Activated T-helper 2 cell treated with anti-CD3 and anti-CD28 coated beads, Interferon-gamma antibody, Interleukin-2, Interleukin-4, amounts not matched to agents 10 μg/mL and 5 μg/mL and 100 μg/mL, durations not matched to agents 14 hours and 24 hours and 36 hours (primary cell): ENCODE results near the gene RUFY3. TPM values are rescaled to one million over a fixed set of nuclear protein-coding genes. Genes with fewer than 3 reads are reported as not detected.
"Not testable (repeated sequence)": the region's sequence is repeated elsewhere in the genome, so short reads cannot be mapped to it uniquely, and the experiment has no call there.

Source experiments
- DNase-seq: peaks from one replicate; pipeline ENCODE4 v3.0.0; 2021; ENCODE audit warnings: low spot score
- H3K27ac Mint-ChIP-seq: one replicate; pipeline ENCODE4 v1.8.0; 2021; ENCODE audit warnings: mixed read lengths
- H3K27me3 Mint-ChIP-seq: one replicate; pipeline ENCODE4 v1.8.0; 2021; ENCODE audit warnings: low read depth, mixed read lengths
- H3K36me3 Mint-ChIP-seq: one replicate; pipeline ENCODE4 v1.8.0; 2021; ENCODE audit warnings: low read depth, mixed read lengths
- H3K4me1 Mint-ChIP-seq: one replicate; pipeline ENCODE4 v1.8.0; 2021; ENCODE audit warnings: low read depth, mixed read lengths
- H3K4me3 Mint-ChIP-seq: one replicate; pipeline ENCODE4 v1.8.0; 2021; ENCODE audit warnings: low read depth, mild to moderate bottlenecking, moderate library complexity, mixed read lengths
- H3K9me3 Mint-ChIP-seq: one replicate; pipeline ENCODE4 v1.8.0; 2021; ENCODE audit warnings: mixed read lengths
- intact Hi-C: fragments of 100-400 bp; cut with micrococcal nuclease; formaldehyde crosslinking; loops from one replicate; pipeline ENCODE4 v1.15.1; 2023
- total RNA-seq: library from RNA; stranded (reverse); gene quantifications from 2 replicates; pipeline ENCODE4 v1.2.3, GENCODE V29; 2022

Gene RUFY3
- total RNA-seq, 1 donor from 2014 or later: 20.5 TPM

DNA sequence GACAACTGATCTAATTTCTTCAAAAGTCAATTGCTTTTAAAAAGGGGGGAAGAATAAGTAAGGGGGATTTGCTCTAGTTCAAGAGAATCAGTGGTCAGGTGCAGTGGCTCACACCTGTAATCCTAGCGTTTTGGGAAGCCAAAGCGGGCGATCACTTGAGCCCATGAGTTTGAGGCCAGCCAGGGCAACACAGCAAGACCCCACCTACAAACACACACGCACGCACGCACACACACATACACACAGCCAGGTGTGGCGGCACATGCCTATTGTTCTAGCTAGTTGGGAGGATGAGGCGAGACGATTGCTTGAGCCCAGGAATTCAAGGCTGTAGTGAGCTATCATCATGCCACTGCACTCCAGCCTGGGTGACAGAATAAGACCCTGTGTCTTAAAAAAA lies 108.3 kb downstream of the RUFY3 start:
- no peak for DNase-seq
- no peak overlapping the region for H3K27ac Mint-ChIP-seq
- H3K9me3 Mint-ChIP-seq: no peaks in the 10 kb centered on the region
- intact Hi-C loops: no loop called here
- H3K4me3 Mint-ChIP-seq: no peak overlapping the region
- peaks cover 8% of the 10 kb centered on the region for H3K4me1 Mint-ChIP-seq
- H3K27me3 Mint-ChIP-seq: no peaks in the 10 kb centered on the region
- H3K36me3 Mint-ChIP-seq: peaks cover 84% of the 10 kb centered on the region

DNA sequence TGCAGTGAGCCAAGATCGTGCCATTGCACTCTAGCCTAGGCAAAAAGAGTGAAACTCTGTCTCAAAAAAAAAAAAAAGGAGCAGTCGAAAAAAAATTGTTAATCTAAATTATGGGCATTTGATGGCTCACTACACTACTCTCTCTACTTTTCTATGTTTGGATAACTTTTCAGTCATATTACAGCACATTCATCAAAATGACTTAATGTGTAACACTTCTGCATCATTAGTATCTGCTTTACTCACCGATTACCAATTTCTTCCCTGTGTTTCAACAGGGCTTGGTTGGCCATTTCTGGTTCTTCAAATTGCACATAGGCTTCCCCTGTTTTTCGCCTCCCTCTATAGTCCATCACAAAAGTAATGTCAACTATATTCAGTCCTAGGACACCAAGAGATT lies 109.5 kb downstream of the RUFY3 start:
- peaks cover 80% of the 10 kb centered on the region for H3K36me3 Mint-ChIP-seq
- peaks cover 13% of the 10 kb centered on the region for H3K4me1 Mint-ChIP-seq
- no peak for DNase-seq
- H3K27me3 Mint-ChIP-seq: no peaks in the 10 kb centered on the region
- no peak overlapping the region for H3K27ac Mint-ChIP-seq
- intact Hi-C loops: no loop called here
- H3K9me3 Mint-ChIP-seq: no peaks in the 10 kb centered on the region
- no peak overlapping the region for H3K4me3 Mint-ChIP-seq

DNA sequence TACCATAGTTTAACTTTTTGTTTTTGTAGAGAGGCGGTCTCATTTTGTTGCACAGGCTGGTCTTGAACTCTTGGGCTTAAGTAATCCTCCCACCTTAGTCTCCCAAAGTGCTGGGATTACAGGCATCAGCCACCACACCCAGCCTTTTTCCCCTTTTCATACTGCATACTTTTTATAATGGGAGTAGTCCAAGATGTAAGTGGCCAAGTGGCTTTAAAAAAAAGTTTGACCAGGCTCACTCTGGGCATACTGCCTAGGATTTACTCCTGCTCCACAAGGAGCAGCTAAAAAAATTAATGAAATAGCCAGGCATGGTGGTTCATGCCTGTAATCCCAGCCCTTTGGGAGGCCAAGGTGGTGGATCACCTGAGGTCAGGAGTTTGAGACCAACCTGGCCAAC lies 111.9 kb downstream of the RUFY3 start:
- Mint-ChIP-seq H3K27ac (no peak overlapping the region), H3K9me3 (no peaks in the 10 kb centered on the region), H3K4me1 (peaks cover 23% of the 10 kb centered on the region), H3K4me3 (no peak overlapping the region), H3K36me3 (peaks cover 72% of the 10 kb centered on the region), H3K27me3 (no peaks in the 10 kb centered on the region)
- intact Hi-C loops: no loop called here
- DNase-seq: no peak

DNA sequence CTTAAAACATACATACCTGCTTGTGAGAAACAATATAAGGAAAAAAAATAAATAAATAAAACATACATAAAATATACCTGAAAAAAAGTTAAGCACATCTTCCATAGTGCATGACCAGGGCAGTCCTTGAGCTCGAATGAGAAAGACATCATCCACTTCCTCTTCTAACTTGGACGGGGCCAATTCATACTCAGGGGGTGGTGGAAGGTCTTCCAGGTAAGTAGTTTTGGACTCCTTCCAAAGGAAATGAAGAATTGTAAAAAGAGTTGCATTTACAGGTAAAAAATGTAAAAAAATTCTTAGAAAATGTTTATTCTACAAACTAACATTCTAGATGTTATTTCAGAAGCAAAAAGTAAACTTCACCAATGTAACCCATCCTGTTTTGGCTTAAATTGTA lies 114.3 kb downstream of the RUFY3 start:
- no peak for DNase-seq
- intact Hi-C loops: loop anchor here (5.0 kb wide), 1 partner anchor 99 kb away; no protein-coding TSS in a partner anchor
- H3K4me3 Mint-ChIP-seq: peak overlapping the region; percentile 92
- peaks cover 58% of the 10 kb centered on the region for H3K36me3 Mint-ChIP-seq
- H3K4me1 Mint-ChIP-seq: peaks cover 27% of the 10 kb centered on the region
- H3K27ac Mint-ChIP-seq: no peak overlapping the region
- no peaks in the 10 kb centered on the region for H3K27me3 Mint-ChIP-seq
- H3K9me3 Mint-ChIP-seq: no peaks in the 10 kb centered on the region

DNA sequence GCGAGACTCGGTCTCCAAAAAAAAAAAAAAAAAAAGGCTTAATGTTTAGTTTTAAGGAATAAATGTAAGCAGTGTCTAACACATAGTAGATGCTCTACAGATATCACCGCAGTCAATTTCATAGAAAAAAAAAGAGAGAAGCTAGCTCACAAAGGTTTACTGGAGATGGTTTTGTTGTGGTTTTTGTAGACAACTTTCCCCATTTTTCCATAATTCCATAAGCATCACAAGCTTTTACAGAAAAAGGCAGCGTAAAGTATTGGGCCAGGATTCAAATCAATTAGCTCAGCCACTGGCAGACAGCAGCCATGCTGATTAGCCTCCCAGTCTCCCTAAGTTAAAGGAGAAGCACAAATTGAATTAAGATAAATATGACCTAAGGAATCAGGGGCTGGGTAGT lies 116.4 kb downstream of the RUFY3 start:
- Mint-ChIP-seq H3K27ac (peak overlapping the region; percentile 96), H3K4me3 (peak overlapping the region; percentile 92), H3K9me3 (no peaks in the 10 kb centered on the region), H3K36me3 (peaks cover 40% of the 10 kb centered on the region), H3K4me1 (peaks cover 41% of the 10 kb centered on the region), H3K27me3 (no peaks in the 10 kb centered on the region)
- DNase-seq: no peak
- intact Hi-C loops: loop anchor here (2.0 to 5.0 kb wide), 2 partner anchors 101 to 133 kb away; no protein-coding TSS in a partner anchor

DNA sequence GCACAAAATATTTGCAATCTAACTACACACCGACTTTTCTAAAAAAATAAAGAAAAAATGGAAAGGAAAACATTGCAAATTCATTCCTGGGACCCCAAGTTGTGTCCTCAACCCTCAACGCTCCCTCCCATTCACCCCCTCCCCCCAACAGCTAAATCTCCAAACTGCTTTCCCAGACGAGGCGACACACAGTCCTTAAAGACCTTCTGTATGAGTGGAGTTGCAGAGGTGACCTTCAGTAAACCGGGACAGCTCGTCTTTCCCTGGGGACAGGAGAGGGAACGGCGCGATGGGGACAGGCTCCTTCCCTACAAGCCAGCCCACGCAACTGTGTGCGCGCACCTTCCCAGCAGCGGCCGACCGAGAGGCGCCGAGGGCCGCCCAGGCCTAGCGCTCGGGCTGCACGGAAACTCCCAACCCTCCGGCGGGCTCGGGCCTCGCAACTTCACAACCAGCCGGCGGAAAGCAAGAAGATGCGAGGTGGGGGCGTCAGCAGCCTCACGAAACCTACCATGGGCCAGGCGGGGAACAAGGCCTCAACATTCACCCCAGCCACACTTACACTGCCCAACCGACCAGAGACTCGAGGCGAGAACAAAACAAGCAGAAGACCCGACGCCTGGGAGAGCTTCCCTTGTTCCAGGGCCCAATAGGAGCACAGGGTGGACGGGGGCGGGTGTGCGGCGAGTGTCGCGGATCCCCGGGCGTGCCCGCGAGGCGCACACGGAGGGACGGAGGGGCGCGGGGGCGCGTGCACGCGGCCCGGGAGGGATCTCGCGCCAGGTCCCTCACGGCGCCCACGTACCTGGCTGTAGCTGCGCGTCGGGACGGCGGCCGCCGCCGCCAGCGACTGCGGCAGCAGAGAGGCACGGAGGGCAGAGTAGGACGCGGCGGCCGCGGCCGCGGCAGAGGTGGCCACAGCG lies 117.2 kb downstream of the RUFY3 start:
- peaks cover 33% of the 10 kb centered on the region for H3K36me3 Mint-ChIP-seq
- intact Hi-C loops: loop anchor here (1.0 to 5.0 kb wide), 6 partner anchors 38 to 154 kb away; partner anchors contain the start of genes DCK, MOB1B and UTP3
- peaks cover 43% of the 10 kb centered on the region for H3K4me1 Mint-ChIP-seq
- H3K27me3 Mint-ChIP-seq: no peaks in the 10 kb centered on the region
- peak overlapping the region; percentile 92 for H3K4me3 Mint-ChIP-seq
- H3K27ac Mint-ChIP-seq: peak overlapping the region; percentile 96
- no peaks in the 10 kb centered on the region for H3K9me3 Mint-ChIP-seq
- DNase-seq: peak; percentile 58

DNA sequence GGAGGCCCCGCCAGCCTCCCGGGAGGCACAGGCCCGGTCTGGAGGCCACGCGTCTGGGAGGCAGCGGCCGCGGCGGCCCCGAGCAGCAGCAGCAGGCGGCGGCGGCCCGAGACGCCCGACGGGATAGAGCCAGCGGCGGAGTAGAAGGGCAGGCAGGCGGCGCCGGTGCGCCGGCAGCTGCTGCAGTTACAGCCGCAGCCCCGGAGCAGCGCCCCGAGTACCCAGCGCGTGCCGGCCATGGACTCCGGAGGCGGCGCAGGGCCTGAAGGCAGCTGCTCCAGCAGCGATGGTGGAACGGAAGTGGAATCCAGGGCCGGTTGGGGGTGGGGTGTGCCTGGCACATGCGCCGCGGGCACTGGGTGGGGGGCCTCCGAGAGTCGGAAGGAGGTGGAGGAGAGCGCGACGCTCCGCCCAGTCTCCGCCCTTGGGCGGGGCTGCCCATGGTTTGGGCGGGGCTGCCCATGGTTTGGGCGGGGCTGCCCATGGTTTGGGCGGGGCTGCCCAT lies 117.9 kb downstream of the RUFY3 start, which contains the start of gene GRSF1:
GRSF1 (minus strand) TSS at position 302 of the 505 bp plus-strand sequence; CDS start at position 239, 63 bp downstream.
- peak; percentile 91 for DNase-seq
- Mint-ChIP-seq H3K27ac (peak within 1 kb of the TSS; percentile 96), H3K9me3 (no peaks in the 10 kb centered on the region), H3K4me1 (peaks cover 45% of the 10 kb centered on the region), H3K27me3 (no peaks in the 10 kb centered on the region), H3K36me3 (peaks cover 26% of the 10 kb centered on the region), H3K4me3 (peak within 1 kb of the TSS; percentile 92)
- intact Hi-C loops: loop anchor here (1.0 to 5.0 kb wide), 6 partner anchors 38 to 154 kb away; partner anchors contain the start of genes DCK, MOB1B and UTP3

DNA sequence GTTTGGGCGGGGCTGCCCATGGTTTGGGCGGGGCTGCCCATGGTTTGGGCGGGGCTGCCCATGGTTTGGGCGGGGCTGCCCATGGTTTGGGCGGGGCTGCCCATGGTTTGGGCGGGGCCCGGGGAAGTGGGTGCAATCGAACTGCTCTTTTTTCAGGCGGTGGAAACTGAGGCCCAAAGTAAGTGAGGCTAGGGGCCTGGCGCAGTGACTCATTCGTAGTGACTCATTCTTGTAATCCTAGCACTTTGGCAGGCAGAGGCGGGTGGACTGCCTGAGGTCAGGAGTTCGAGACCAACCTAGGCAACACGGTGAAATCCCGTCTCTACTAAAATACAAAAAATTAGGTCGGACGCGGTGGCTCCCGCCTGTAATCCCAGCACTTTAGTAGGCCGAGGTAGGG lies 118.4 kb downstream of the RUFY3 start:
- intact Hi-C loops, H3K27me3 Mint-ChIP-seq, DNase-seq, H3K9me3 Mint-ChIP-seq: not testable (repeated sequence)
- Mint-ChIP-seq H3K4me1 (peaks cover 43% of the 10 kb centered on the region), H3K27ac (peak overlapping the region; percentile 52), H3K36me3 (peaks cover 21% of the 10 kb centered on the region), H3K4me3 (peak overlapping the region; percentile 49)

DNA sequence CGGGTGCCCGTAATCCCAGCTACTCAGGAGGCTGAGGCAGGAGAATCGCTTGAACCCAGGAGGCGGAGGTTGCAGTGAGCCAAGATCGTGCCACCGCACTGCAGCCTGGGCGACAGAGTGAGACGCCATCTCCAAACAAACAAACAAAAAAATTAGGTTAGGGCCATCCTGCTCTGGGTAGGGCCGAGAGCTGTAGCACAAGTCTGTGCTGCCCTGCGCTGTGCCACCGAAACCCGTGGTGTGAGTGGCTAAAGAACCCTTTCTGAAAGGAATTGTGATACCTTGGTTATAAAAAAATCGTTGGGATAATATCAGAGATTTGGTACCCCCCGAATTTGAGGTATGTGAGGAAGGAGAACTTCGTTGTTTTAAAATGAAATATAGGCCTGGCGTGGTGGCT lies 118.9 kb downstream of the RUFY3 start:
- H3K27ac Mint-ChIP-seq: peak overlapping the region; percentile 52
- H3K9me3 Mint-ChIP-seq, DNase-seq, H3K27me3 Mint-ChIP-seq, H3K4me3 Mint-ChIP-seq, intact Hi-C loops: not testable (repeated sequence)
- peaks cover 43% of the 10 kb centered on the region for H3K4me1 Mint-ChIP-seq
- peaks cover 19% of the 10 kb centered on the region for H3K36me3 Mint-ChIP-seq

DNA sequence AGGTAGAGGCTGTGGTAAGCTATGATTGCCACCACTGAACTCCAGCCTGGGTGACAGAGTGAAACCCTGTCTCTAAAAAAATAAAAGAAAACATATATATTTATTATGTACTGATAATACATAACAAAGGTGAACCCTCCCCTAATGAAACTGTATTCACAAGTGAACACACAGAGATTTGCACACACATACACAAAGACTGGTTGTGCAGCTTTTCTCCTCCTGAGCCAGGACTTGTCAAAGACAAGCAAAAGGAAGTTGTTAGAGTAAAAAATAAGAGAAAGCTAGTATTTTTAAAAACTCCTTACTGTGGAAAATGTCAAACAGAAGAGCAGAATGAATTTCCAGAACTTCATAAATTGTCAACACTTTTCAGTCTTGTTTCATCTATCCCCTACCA lies 119.4 kb downstream of the RUFY3 start:
- Mint-ChIP-seq H3K27ac (peak overlapping the region; percentile 62), H3K27me3 (no peaks in the 10 kb centered on the region), H3K9me3 (no peaks in the 10 kb centered on the region), H3K4me3 (no peak overlapping the region), H3K4me1 (peaks cover 39% of the 10 kb centered on the region), H3K36me3 (peaks cover 14% of the 10 kb centered on the region)
- DNase-seq: no peak
- intact Hi-C loops: no loop called here

DNA sequence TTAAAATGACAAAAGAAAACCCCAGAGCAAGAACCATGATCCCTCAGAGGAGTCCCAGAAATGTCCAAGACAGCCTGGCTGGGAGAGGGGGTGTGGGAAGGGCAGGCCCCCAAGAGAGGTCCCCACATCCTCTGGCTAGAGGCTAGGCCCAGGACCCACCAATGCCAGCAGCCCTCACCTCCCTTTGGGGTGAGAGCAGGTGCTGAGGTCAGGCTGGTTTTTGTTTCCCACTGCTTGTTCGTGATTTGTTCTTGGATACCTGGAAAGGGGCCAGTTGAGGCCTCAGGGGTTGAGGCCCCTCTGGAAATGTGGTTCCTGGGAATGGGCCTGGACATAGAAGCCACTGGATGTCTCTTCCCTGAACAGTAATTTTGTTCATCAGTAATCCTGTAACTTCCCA lies 120.2 kb downstream of the RUFY3 start:
- intact Hi-C loops: no loop called here
- H3K9me3 Mint-ChIP-seq: no peaks in the 10 kb centered on the region
- no peak overlapping the region for H3K27ac Mint-ChIP-seq
- peaks cover 8% of the 10 kb centered on the region for H3K36me3 Mint-ChIP-seq
- DNase-seq: no peak
- peaks cover 31% of the 10 kb centered on the region for H3K4me1 Mint-ChIP-seq
- H3K27me3 Mint-ChIP-seq: no peaks in the 10 kb centered on the region
- H3K4me3 Mint-ChIP-seq: no peak overlapping the region

DNA sequence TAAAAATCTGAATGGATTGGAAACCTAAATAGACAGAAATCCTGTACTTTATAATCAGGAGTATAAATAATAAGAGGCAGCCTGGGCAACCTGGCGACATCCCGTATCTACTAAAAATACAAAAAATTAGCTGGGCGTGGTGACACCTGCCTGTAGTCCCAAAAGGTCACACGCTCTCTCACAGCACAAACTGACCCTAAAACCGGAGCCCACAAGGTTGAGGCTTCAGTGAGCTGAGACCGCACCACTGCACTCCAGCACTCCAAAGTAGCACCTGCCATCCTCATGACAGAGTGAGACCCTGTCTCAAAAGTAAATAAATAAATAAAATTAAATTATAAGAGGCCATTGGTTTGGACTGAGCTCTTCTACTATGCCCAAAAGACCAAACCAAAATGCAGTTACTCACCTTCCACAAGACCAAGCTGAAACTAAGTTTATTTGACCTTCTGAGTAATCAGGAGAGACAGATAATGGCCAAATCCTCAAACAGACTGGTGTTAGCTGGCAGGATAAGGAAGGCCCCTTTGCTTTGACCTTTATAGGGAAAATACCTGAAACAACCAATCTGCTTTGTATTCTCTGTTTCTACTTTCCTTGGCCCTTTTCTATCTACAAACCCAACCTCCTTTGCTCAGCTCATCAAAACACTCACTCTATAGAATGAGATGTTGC lies 121.1 kb downstream of the RUFY3 start:
- intact Hi-C loops: loop anchor here (1.0 kb wide), 1 partner anchor 20 kb away; no protein-coding TSS in a partner anchor
- Mint-ChIP-seq H3K27me3 (no peaks in the 10 kb centered on the region), H3K4me3 (no peak overlapping the region), H3K4me1 (peaks cover 31% of the 10 kb centered on the region), H3K27ac (peak overlapping the region; percentile 70), H3K9me3 (no peaks in the 10 kb centered on the region), H3K36me3 (peaks cover 7% of the 10 kb centered on the region)
- DNase-seq: no peak
